HEK293T (cell line): ENCODE data around the gene CFAP97D2.

Experiments
- ARNT ChIP-seq: fragments of 450-650 bp; IDR thresholded peaks from 2 replicates; pipeline ENCODE4 v1.6.1; 2017; ENCODE audit warnings: mild to moderate bottlenecking
- BHLHE40 ChIP-seq: fragments of 450-650 bp; IDR thresholded peaks from 2 replicates; pipeline ENCODE4 v1.6.1; 2016; ENCODE audit warnings: mild to moderate bottlenecking, moderate library complexity, borderline replicate concordance
- FOXK2 ChIP-seq: fragments of 450-650 bp; IDR thresholded peaks from 2 replicates; pipeline ENCODE4 v1.6.1; 2016; ENCODE audit warnings: mild to moderate bottlenecking
- L3MBTL2 ChIP-seq: fragments of 450-650 bp; conservative IDR thresholded peaks from 2 replicates; pipeline ENCODE4 v1.6.1; 2016; ENCODE audit warnings: mild to moderate bottlenecking
- PKNOX1 ChIP-seq: fragments of 450-650 bp; IDR thresholded peaks from 2 replicates; pipeline ENCODE4 v1.6.1; 2016
- SP1 ChIP-seq: fragments of 450-650 bp; IDR thresholded peaks from 2 replicates; pipeline ENCODE4 v1.6.1; 2017

- TF ChIP-seq ARNT (no peak), FOXK2 (no peak), SP1 (no peak), PKNOX1 (no peak), L3MBTL2 (no peak), BHLHE40 (no peak)
Measured at GRCh38 chr13:114259974-114260373, 80.9 kb downstream of the CFAP97D2 start.
